ENCODE results near the gene TRAF2. TPM values are rescaled to one million over a fixed set of nuclear protein-coding genes. Genes with fewer than 3 reads are reported as not detected.

TRAF2 gene
- polyA plus RNA-seq, 2 donors, result 11.0 to 16.6 TPM

DNA sequence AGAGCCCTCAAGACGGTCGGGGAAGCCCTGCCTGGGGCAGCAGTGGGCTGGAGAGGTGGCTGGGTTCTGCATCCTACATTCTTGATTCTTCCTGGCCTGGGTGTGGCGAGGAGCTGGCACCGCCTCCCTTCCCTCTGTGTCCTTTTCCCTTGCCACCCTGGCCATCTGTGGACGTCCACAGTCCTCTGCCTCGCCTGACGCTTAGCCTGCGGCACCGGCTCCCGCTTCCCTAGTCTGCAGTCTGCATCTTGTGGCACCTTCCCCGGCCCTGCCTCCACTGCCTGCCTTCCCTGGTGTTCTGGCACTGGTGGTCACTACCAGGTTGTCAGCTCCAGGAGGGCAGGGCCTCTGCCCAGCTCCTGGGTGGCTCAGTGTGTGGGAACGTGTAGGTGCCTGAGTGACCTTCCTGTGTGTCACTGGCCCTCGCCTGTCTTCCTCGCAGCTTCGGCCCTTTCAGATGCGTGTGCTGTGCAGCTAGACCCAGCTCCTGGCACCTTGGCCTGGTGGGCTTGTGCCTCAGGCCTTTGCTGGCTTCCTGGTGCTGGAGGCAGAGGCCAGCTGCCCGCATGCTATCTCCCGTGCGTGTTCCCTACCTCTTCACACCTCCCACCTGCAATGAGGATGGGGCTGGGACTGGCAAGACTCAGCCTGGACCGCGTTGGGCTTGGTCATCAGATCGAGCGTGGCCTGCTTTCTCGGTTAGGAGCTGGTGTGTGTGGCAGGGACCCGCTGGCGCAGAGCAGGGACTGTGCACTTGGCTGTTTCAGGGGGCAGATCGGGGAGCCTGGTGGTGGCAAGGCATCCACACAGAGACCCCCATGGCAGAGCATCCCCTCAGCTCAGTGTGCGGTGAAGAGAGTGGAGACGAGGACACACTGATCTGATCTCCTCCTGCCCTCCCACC, 20.9 kb downstream of the TRAF2 start:
- WGBS, 2 donors, result 94 to 96% methylated on average over 29 of the region's 29 CpGs
- peaks cover 1 to 2% of the 10 kb centered on the region in 2 donors for H3K4me1 ChIP-seq (ENCODE audit: control insufficient read depth in 2 of 2, insufficient read depth in 2 of 2, low read length in 1 of 2)
- H3K27ac ChIP-seq (ENCODE audit: low read depth in 2 of 2, low read length in 1 of 2), result no peak overlapping the region
- H3K27me3 ChIP-seq (ENCODE audit: control insufficient read depth in 1 of 2, insufficient read depth in 2 of 2, low read length in 2 of 2), result no peaks in the 10 kb centered on the region
- no peaks in the 10 kb centered on the region for H3K9me3 ChIP-seq (ENCODE audit: control insufficient read depth in 2 of 2, insufficient read depth in 1 of 2, low read depth in 1 of 2, low read length in 1 of 2)
- H3K36me3 ChIP-seq (ENCODE audit: control insufficient read depth in 2 of 2, insufficient read depth in 2 of 2, low read length in 1 of 2), result peaks cover 10 to 37% of the 10 kb centered on the region in 2 donors
- H3K4me3 ChIP-seq (ENCODE audit: low read depth in 1 of 2, low read length in 2 of 2), result no peak overlapping the region

DNA sequence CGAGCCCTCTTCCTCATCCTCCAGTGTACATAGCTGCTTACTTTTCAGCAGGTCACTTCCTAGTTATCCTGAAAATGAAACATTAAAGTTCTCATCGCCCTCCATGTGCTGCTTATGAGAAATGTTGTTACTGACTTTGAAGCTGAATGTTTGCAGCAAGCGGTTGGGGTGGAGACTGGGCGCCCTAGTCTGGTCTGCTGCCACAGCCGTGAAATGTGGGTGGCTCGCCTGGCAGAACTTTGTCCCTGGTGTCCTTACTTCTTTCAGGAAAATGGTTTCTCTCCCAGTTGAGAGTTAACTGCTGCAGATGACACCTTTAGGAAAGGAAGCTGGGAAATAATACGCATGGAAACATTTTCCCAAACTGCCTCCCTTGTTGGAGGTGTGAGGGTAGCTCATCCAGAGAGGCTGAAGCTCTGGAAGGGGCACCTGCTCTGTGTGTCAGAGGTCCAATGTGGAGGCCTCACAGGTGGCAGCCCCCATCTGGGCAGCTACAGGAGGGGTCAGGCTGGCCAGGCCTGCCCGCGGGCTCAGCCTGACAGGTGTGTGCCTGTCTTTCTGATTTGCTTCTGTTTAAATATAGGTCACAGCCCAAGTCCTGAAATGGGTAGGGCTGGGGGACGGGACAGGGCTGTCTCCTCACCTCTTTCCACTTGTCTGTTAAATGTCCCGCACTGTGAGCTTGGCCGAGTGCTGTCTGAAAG, 24.0 kb downstream of the TRAF2 start:
- no peaks in the 10 kb centered on the region for H3K27me3 ChIP-seq (ENCODE audit: control insufficient read depth in 1 of 2, insufficient read depth in 2 of 2, low read length in 2 of 2)
- H3K4me3 ChIP-seq (ENCODE audit: low read depth in 1 of 2, low read length in 2 of 2), result no peak overlapping the region
- H3K36me3 ChIP-seq (ENCODE audit: control insufficient read depth in 2 of 2, insufficient read depth in 2 of 2, low read length in 1 of 2), result peaks cover 10 to 52% of the 10 kb centered on the region in 2 donors
- WGBS, 2 donors, result 87 to 92% methylated on average over 12 of the region's 12 CpGs
- H3K27ac ChIP-seq (ENCODE audit: low read depth in 2 of 2, low read length in 1 of 2), result no peak overlapping the region
- no peaks in the 10 kb centered on the region for H3K9me3 ChIP-seq (ENCODE audit: control insufficient read depth in 2 of 2, insufficient read depth in 1 of 2, low read depth in 1 of 2, low read length in 1 of 2)
- H3K4me1 ChIP-seq (ENCODE audit: control insufficient read depth in 2 of 2, insufficient read depth in 2 of 2, low read length in 1 of 2), result no peaks in the 10 kb centered on the region

GRCh38 chr9:136910901-136911245, 24.6 kb downstream of the TRAF2 start:
- H3K36me3 ChIP-seq (ENCODE audit: control insufficient read depth in 2 of 2, insufficient read depth in 2 of 2, low read length in 1 of 2), result peaks cover 10 to 56% of the 10 kb centered on the region in 2 donors
- H3K4me3 ChIP-seq (ENCODE audit: low read depth in 1 of 2, low read length in 2 of 2), result no peak overlapping the region
- no peaks in the 10 kb centered on the region for H3K27me3 ChIP-seq (ENCODE audit: control insufficient read depth in 1 of 2, insufficient read depth in 2 of 2, low read length in 2 of 2)
- 90% methylated on average over 12 of the region's 12 CpGs for WGBS, 2 donors
- no peaks in the 10 kb centered on the region for H3K4me1 ChIP-seq (ENCODE audit: control insufficient read depth in 2 of 2, insufficient read depth in 2 of 2, low read length in 1 of 2)
- H3K27ac ChIP-seq (ENCODE audit: low read depth in 2 of 2, low read length in 1 of 2), result no peak overlapping the region
- no peaks in the 10 kb centered on the region for H3K9me3 ChIP-seq (ENCODE audit: control insufficient read depth in 2 of 2, insufficient read depth in 1 of 2, low read depth in 1 of 2, low read length in 1 of 2)

- Histone ChIP-seq H3K9me3 (ENCODE audit: control insufficient read depth in 2 of 2, insufficient read depth in 1 of 2, low read depth in 1 of 2, low read length in 1 of 2) (no peaks in the 10 kb centered on the region), H3K4me3 (ENCODE audit: low read depth in 1 of 2, low read length in 2 of 2) (no peak overlapping the region), H3K4me1 (ENCODE audit: control insufficient read depth in 2 of 2, insufficient read depth in 2 of 2, low read length in 1 of 2) (no peaks in the 10 kb centered on the region), H3K36me3 (ENCODE audit: control insufficient read depth in 2 of 2, insufficient read depth in 2 of 2, low read length in 1 of 2) (peaks cover 3 to 60% of the 10 kb centered on the region in 2 donors), H3K27me3 (ENCODE audit: control insufficient read depth in 1 of 2, insufficient read depth in 2 of 2, low read length in 2 of 2) (no peaks in the 10 kb centered on the region), H3K27ac (ENCODE audit: low read depth in 2 of 2, low read length in 1 of 2) (no peak overlapping the region)
- WGBS, 2 donors, result 93% methylated on average over 17 of the region's 17 CpGs
These were observed 27.6 kb downstream of the TRAF2 start for GRCh38 chr9:136913701-136914438.

GRCh38 chr9:136915632-136916329, 29.5 kb downstream of the TRAF2 start:
- Histone ChIP-seq H3K27me3 (ENCODE audit: control insufficient read depth in 1 of 2, insufficient read depth in 2 of 2, low read length in 2 of 2) (no peaks in the 10 kb centered on the region), H3K4me1 (ENCODE audit: control insufficient read depth in 2 of 2, insufficient read depth in 2 of 2, low read length in 1 of 2) (no peaks in the 10 kb centered on the region), H3K36me3 (ENCODE audit: control insufficient read depth in 2 of 2, insufficient read depth in 2 of 2, low read length in 1 of 2) (peaks cover 3 to 58% of the 10 kb centered on the region in 2 donors), H3K9me3 (ENCODE audit: control insufficient read depth in 2 of 2, insufficient read depth in 1 of 2, low read depth in 1 of 2, low read length in 1 of 2) (no peaks in the 10 kb centered on the region), H3K4me3 (ENCODE audit: low read depth in 1 of 2, low read length in 2 of 2) (no peak overlapping the region), H3K27ac (ENCODE audit: low read depth in 2 of 2, low read length in 1 of 2) (no peak overlapping the region)
- 85% methylated on average over 21 of the region's 21 CpGs for WGBS, 2 donors

- Histone ChIP-seq H3K9me3 (ENCODE audit: control insufficient read depth in 2 of 2, insufficient read depth in 1 of 2, low read depth in 1 of 2, low read length in 1 of 2) (no peaks in the 10 kb centered on the region), H3K27me3 (ENCODE audit: control insufficient read depth in 1 of 2, insufficient read depth in 2 of 2, low read length in 2 of 2) (no peaks in the 10 kb centered on the region), H3K36me3 (ENCODE audit: control insufficient read depth in 2 of 2, insufficient read depth in 2 of 2, low read length in 1 of 2) (peaks cover 2 to 60% of the 10 kb centered on the region in 2 donors), H3K27ac (ENCODE audit: low read depth in 2 of 2, low read length in 1 of 2) (no peak overlapping the region), H3K4me1 (ENCODE audit: control insufficient read depth in 2 of 2, insufficient read depth in 2 of 2, low read length in 1 of 2) (no peaks in the 10 kb centered on the region), H3K4me3 (ENCODE audit: low read depth in 1 of 2, low read length in 2 of 2) (no peak overlapping the region)
- WGBS, 2 donors, result 91 to 92% methylated on average over 32 of the region's 32 CpGs
These were observed 30.2 kb downstream of the TRAF2 start for GRCh38 chr9:136916330-136917184.

DNA sequence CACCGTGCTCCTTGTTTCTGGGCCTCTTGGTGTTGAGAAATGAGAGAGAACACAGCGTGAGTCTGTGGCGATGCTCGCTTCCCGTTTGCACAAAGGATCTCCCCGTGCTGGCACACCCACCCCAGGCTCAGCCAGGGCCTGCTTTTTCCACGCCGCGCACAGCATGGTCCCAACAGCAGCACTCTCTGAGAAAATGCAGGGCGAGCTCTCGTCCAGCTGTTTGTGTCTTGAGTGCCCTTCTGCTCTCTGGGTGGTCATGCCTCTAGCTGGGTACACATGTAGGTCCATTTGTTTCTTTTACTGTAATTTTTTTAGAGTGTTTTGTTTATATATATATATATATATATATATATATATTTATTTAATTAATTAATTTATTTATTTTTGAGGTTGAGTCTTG, 31.6 kb downstream of the TRAF2 start:
- no peak overlapping the region for H3K4me3 ChIP-seq (ENCODE audit: low read depth in 1 of 2, low read length in 2 of 2)
- H3K36me3 ChIP-seq (ENCODE audit: control insufficient read depth in 2 of 2, insufficient read depth in 2 of 2, low read length in 1 of 2), result peaks cover 2 to 71% of the 10 kb centered on the region in 2 donors
- WGBS, 2 donors, result 84 to 86% methylated on average over 11 of the region's 11 CpGs
- H3K27ac ChIP-seq (ENCODE audit: low read depth in 2 of 2, low read length in 1 of 2), result no peak overlapping the region
- H3K27me3 ChIP-seq (ENCODE audit: control insufficient read depth in 1 of 2, insufficient read depth in 2 of 2, low read length in 2 of 2), result no peaks in the 10 kb centered on the region
- H3K9me3 ChIP-seq (ENCODE audit: control insufficient read depth in 2 of 2, insufficient read depth in 1 of 2, low read depth in 1 of 2, low read length in 1 of 2), result no peaks in the 10 kb centered on the region
- no peaks in the 10 kb centered on the region for H3K4me1 ChIP-seq (ENCODE audit: control insufficient read depth in 2 of 2, insufficient read depth in 2 of 2, low read length in 1 of 2)

GRCh38 chr9:136920069-136920468, 33.8 kb downstream of the TRAF2 start:
- 97 to 98% methylated on average over 15 of the region's 15 CpGs for WGBS, 2 donors
- peaks cover 2 to 67% of the 10 kb centered on the region in 2 donors for H3K36me3 ChIP-seq (ENCODE audit: control insufficient read depth in 2 of 2, insufficient read depth in 2 of 2, low read length in 1 of 2)

More at GRCh38 chr9:136920069-136920468, 33.8 kb downstream of the TRAF2 start:
- no peaks in the 10 kb centered on the region for H3K27me3 ChIP-seq (ENCODE audit: control insufficient read depth in 1 of 2, insufficient read depth in 2 of 2, low read length in 2 of 2)
- no peaks in the 10 kb centered on the region for H3K4me1 ChIP-seq (ENCODE audit: control insufficient read depth in 2 of 2, insufficient read depth in 2 of 2, low read length in 1 of 2)
- no peak overlapping the region for H3K4me3 ChIP-seq (ENCODE audit: low read depth in 1 of 2, low read length in 2 of 2)
- no peak overlapping the region for H3K27ac ChIP-seq (ENCODE audit: low read depth in 2 of 2, low read length in 1 of 2)
- no peaks in the 10 kb centered on the region for H3K9me3 ChIP-seq (ENCODE audit: control insufficient read depth in 2 of 2, insufficient read depth in 1 of 2, low read depth in 1 of 2, low read length in 1 of 2)

All from esophagus (tissue), 2 donors.